Left forelimb (tissue), 1 donor: ENCODE data around the gene BLOC1S5.
"Not testable (repeated sequence)": the region's sequence is repeated elsewhere in the genome, so short reads cannot be mapped to it uniquely, and the experiment has no call there.

Experiments
- DNase-seq: peaks from one replicate; pipeline ENCODE4 v3.0.0-alpha.2; 2018; ENCODE audit warnings: low spot score

Gene BLOC1S5

GRCh38 chr6:8043221-8043620 is 21.0 kb downstream of the BLOC1S5 start:
- DNase-seq: no peak

GRCh38 chr6:8041913-8042583 is 22.1 kb downstream of the BLOC1S5 start:
- DNase-seq: no peak

GRCh38 chr6:8034107-8034506 is 30.1 kb downstream of the BLOC1S5 start:
- not testable (repeated sequence) for DNase-seq

- DNase-seq: no peak
Measured at GRCh38 chr6:8030920-8031319, 33.3 kb downstream of the BLOC1S5 start.

- DNase-seq: no peak
Measured at GRCh38 chr6:8029243-8029870, 34.8 kb downstream of the BLOC1S5 start.

- no peak for DNase-seq
Measured at GRCh38 chr6:8027965-8028651, 36.1 kb downstream of the BLOC1S5 start.

- DNase-seq: no peak
Measured at GRCh38 chr6:8026800-8027199, 37.4 kb downstream of the BLOC1S5 start.

GRCh38 chr6:8025191-8025590 is 39.0 kb downstream of the BLOC1S5 start:
- no peak for DNase-seq

- no peak for DNase-seq
Measured at GRCh38 chr6:8023638-8024037, 40.6 kb downstream of the BLOC1S5 start.

GRCh38 chr6:8020083-8020482 is 44.1 kb downstream of the BLOC1S5 start:
- DNase-seq: no peak

- no peak for DNase-seq
Measured at GRCh38 chr6:8017705-8018104, 46.5 kb downstream of the BLOC1S5 start.

GRCh38 chr6:8017276-8017701 is 46.9 kb downstream of the BLOC1S5 start:
- DNase-seq: no peak

GRCh38 chr6:8014947-8015346 is 49.2 kb downstream of the BLOC1S5 start:
- DNase-seq: no peak

- no peak for DNase-seq
Measured at GRCh38 chr6:8013763-8014162, 50.4 kb downstream of the BLOC1S5 start.

GRCh38 chr6:8006208-8006607 is 58.0 kb downstream of the BLOC1S5 start:
- no peak for DNase-seq

- DNase-seq: no peak
Measured at GRCh38 chr6:8005136-8005535, 59.1 kb downstream of the BLOC1S5 start.

GRCh38 chr6:8000636-8001035 is 63.6 kb downstream of the BLOC1S5 start:
- DNase-seq: no peak

- DNase-seq: no peak
Measured at GRCh38 chr6:8000188-8000596, 64.0 kb downstream of the BLOC1S5 start.

GRCh38 chr6:7999201-7999600 is 65.0 kb downstream of the BLOC1S5 start:
- no peak for DNase-seq

GRCh38 chr6:7998103-7998725 is 66.0 kb downstream of the BLOC1S5 start:
- no peak for DNase-seq

- no peak for DNase-seq
Measured at GRCh38 chr6:7997286-7997685, 66.9 kb downstream of the BLOC1S5 start.

GRCh38 chr6:7996538-7997111 is 67.6 kb downstream of the BLOC1S5 start:
- DNase-seq: no peak
